Thyroid gland (tissue), 4 donors: Measurements from ENCODE around the gene TELO2.

Experiments used
- POLR2A ChIP-seq, 2 donors: fragments of 450-650 bp; IDR thresholded peaks; one replicate each; pipeline ENCODE4 v1.6.1; 2017; ENCODE audit warnings: antibody characterized with exemption in 2 of 2, mild to moderate bottlenecking in 2 of 2, moderate library complexity in 1 of 2
- TF ChIP-seq, protein P1 (sequence below), 6 experiments: fragments of 200-600 bp in 3 of 6; fragments of 450-650 bp in 3 of 6; sonication (generic) in 3 of 6; IDR thresholded peaks; one replicate each; pipeline ENCODE4 v1.5.1; 2016 to 2019; ENCODE audit warnings: antibody characterized with exemption in 6 of 6, mild to moderate bottlenecking in 2 of 6, inconsistent platforms in 1 of 6, moderate library complexity in 1 of 6

DNA sequence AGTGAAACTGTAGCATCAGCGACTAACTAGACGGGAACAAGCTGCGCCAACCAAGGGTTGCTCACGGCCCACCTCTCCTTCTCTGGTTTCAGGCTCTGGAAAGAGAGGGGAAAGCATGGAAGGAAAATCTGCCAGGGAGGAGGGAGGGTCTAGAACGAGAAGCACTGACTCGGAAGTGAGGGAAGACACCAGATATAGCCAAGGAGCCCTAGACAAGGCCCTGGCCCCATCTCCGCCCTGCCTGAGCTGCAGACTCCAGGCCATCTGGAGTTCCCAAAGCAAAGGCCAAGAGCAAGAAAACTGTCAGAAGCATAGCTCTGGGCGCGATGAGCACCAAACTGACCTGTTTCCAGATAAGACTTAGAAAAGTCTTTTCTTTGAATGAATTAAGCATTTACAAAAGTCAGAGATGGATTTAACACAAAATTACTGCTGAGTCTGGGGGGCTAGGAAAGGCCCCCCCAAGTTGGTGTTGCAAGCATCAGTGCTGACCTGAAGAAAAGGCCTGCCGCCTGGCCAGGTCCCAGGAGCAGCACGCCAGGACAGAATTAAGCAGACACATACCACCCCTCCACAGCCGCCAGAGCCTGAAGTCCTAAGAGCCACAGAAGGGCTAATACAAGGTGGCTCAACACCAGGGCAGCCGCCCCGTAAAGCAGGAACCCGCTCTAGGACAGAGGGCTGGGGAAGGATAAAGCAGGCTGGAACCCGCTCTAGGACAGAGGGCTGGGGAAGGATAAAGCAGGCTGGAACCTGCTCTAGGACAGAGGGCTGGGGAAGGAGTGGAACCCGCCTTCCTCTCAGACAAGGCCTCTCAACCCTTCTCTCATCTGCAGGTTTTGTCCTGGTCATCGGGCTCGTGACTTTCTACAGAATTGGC, 61.0 kb downstream of the TELO2 start:
- TF ChIP-seq, protein P1, sequence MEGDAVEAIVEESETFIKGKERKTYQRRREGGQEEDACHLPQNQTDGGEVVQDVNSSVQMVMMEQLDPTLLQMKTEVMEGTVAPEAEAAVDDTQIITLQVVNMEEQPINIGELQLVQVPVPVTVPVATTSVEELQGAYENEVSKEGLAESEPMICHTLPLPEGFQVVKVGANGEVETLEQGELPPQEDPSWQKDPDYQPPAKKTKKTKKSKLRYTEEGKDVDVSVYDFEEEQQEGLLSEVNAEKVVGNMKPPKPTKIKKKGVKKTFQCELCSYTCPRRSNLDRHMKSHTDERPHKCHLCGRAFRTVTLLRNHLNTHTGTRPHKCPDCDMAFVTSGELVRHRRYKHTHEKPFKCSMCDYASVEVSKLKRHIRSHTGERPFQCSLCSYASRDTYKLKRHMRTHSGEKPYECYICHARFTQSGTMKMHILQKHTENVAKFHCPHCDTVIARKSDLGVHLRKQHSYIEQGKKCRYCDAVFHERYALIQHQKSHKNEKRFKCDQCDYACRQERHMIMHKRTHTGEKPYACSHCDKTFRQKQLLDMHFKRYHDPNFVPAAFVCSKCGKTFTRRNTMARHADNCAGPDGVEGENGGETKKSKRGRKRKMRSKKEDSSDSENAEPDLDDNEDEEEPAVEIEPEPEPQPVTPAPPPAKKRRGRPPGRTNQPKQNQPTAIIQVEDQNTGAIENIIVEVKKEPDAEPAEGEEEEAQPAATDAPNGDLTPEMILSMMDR (IDR thresholded peaks at IDR 0.05) = no peak
- TF ChIP-seq POLR2A (IDR thresholded peaks at IDR 0.05) = no peak
